HepG2 (cell line): Measurements from ENCODE around the gene MKNK1. TPM values are rescaled to one million over a fixed set of nuclear protein-coding genes. Genes with fewer than 3 reads are reported as not detected.

Experiments
- CCDC6 ChIP-seq: sonication (generic); formaldehyde crosslinking; IDR thresholded peaks from 2 replicates; pipeline ENCODE4 v1.8.1; 2022; ENCODE audit warnings: mild to moderate bottlenecking, missing genetic modification reagents, moderate library complexity
- FOXP1 ChIP-seq, 2 experiments: fragments of 450-650 bp in 1 of 2; IDR thresholded peaks; 2 replicates each; pipeline ENCODE4 v1.6.1; 2017 to 2018; ENCODE audit warnings: antibody characterized with exemption in 1 of 2
- HDAC2 ChIP-seq: sonication (generic); formaldehyde crosslinking; IDR thresholded peaks from 2 replicates; pipeline ENCODE4 v1.4.0; 2020; ENCODE audit warnings: missing genetic modification reagents
- HMGXB3 ChIP-seq: sonication (generic); formaldehyde crosslinking; IDR thresholded peaks from 2 replicates; pipeline ENCODE4 v1.4.0; 2020; ENCODE audit warnings: missing genetic modification reagents, borderline replicate concordance
- JUN ChIP-seq: sonication (generic); formaldehyde crosslinking; IDR thresholded peaks from 2 replicates; pipeline ENCODE4 v1.4.0; 2020; ENCODE audit warnings: mild to moderate bottlenecking, missing genetic modification reagents
- KAT8 ChIP-seq: IDR thresholded peaks from 2 replicates; pipeline ENCODE4 v1.6.1; 2016; ENCODE audit warnings: missing genetic modification reagents, missing compliant biosample characterization
- KDM4B ChIP-seq: sonication (generic); formaldehyde crosslinking; IDR thresholded peaks from 2 replicates; pipeline ENCODE4 v1.4.0; 2020; ENCODE audit warnings: missing genetic modification reagents
- MLX ChIP-seq: IDR thresholded peaks from 2 replicates; pipeline ENCODE4 v1.6.1; 2016
- NKX3-1 ChIP-seq: sonication (generic); formaldehyde crosslinking; IDR thresholded peaks from 2 replicates; pipeline ENCODE4 v1.5.0; 2020; ENCODE audit warnings: missing genetic modification reagents
- PRDM4 ChIP-seq: sonication (generic); formaldehyde crosslinking; IDR thresholded peaks from 2 replicates; pipeline ENCODE4 v1.9.0; 2021; ENCODE audit warnings: missing genetic modification reagents, borderline replicate concordance
- TEAD3 ChIP-seq: optimal IDR thresholded peaks from 2 replicates; pipeline ENCODE3; 2016; ENCODE audit warnings: borderline replicate concordance
- ZNF101 ChIP-seq: sonication (generic); formaldehyde crosslinking; IDR thresholded peaks from 2 replicates; pipeline ENCODE4 v1.4.0; 2020; ENCODE audit warnings: mild to moderate bottlenecking, low read depth, missing genetic modification reagents, borderline replicate concordance
- ZNF256 ChIP-seq: sonication (generic); formaldehyde crosslinking; conservative IDR thresholded peaks from 2 replicates; pipeline ENCODE4 v1.4.0; 2020; ENCODE audit warnings: missing genetic modification reagents
- ZNF44 ChIP-seq: sonication (generic); formaldehyde crosslinking; IDR thresholded peaks from 2 replicates; pipeline ENCODE4 v1.5.1; 2020; ENCODE audit warnings: mild to moderate bottlenecking, missing genetic modification reagents
- ZNF557 ChIP-seq: sonication (generic); formaldehyde crosslinking; IDR thresholded peaks from 2 replicates; pipeline ENCODE4 v1.4.0; 2020; ENCODE audit warnings: missing genetic modification reagents
- ZNF644 ChIP-seq: IDR thresholded peaks from 2 replicates; pipeline ENCODE4 v1.6.1; 2016; ENCODE audit warnings: low read depth
- ZNF740 ChIP-seq: sonication (generic); formaldehyde crosslinking; IDR thresholded peaks from 2 replicates; pipeline ENCODE4 v1.4.0; 2020; ENCODE audit warnings: missing genetic modification reagents
- polyA plus RNA-seq, 8 experiments: library from polyadenylated mRNA; depleted of rRNA in 3 of 8; stranded (reverse) in 7 of 8; unstranded in 1 of 8; fragments of >200 nt; fragmentation: Illumina TruSeq in 4 of 8; extraction: Trizol in 4 of 8; gene quantifications; 2 replicates each; pipeline versions ENCODE4 v1.2.1 to v1.2.3, GENCODE V29; 2011 to 2016; ENCODE audit warnings: low read depth in 4 of 8, missing spikeins in 1 of 8, mixed read lengths in 1 of 8; ENCODE audit not compliant: insufficient read depth in 1 of 8
- total RNA-seq, 5 experiments: library from RNA; depleted of rRNA; stranded (reverse); fragments of >200 nt; fragmentation: Illumina TruSeq; extraction: Trizol; gene quantifications; 2 replicates each; pipeline ENCODE4 v1.2.3, GENCODE V29; 2016; ENCODE audit warnings: low read depth in 1 of 5
- TF ChIP-seq, protein P1 (sequence below): IDR thresholded peaks from 2 replicates; pipeline ENCODE4 v1.4.0; 2020; ENCODE audit warnings: mild to moderate bottlenecking, missing genetic modification reagents

MKNK1 gene
- total and polyA plus RNA-seq, 2 of the 13 experiments (the other 11 are each of a cell fraction or from before 2014, with no cell fraction given): 18.5 to 24.1 TPM

GRCh38 chr1:46616277-46617107 lies 12.4 kb upstream of the MKNK1 start, which contains the start of gene MOB3C (continued):
- TF ChIP-seq, protein P1, sequence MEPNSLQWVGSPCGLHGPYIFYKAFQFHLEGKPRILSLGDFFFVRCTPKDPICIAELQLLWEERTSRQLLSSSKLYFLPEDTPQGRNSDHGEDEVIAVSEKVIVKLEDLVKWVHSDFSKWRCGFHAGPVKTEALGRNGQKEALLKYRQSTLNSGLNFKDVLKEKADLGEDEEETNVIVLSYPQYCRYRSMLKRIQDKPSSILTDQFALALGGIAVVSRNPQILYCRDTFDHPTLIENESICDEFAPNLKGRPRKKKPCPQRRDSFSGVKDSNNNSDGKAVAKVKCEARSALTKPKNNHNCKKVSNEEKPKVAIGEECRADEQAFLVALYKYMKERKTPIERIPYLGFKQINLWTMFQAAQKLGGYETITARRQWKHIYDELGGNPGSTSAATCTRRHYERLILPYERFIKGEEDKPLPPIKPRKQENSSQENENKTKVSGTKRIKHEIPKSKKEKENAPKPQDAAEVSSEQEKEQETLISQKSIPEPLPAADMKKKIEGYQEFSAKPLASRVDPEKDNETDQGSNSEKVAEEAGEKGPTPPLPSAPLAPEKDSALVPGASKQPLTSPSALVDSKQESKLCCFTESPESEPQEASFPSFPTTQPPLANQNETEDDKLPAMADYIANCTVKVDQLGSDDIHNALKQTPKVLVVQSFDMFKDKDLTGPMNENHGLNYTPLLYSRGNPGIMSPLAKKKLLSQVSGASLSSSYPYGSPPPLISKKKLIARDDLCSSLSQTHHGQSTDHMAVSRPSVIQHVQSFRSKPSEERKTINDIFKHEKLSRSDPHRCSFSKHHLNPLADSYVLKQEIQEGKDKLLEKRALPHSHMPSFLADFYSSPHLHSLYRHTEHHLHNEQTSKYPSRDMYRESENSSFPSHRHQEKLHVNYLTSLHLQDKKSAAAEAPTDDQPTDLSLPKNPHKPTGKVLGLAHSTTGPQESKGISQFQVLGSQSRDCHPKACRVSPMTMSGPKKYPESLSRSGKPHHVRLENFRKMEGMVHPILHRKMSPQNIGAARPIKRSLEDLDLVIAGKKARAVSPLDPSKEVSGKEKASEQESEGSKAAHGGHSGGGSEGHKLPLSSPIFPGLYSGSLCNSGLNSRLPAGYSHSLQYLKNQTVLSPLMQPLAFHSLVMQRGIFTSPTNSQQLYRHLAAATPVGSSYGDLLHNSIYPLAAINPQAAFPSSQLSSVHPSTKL (CRISPR knock-in tag): no peak
- no peak for TF ChIP-seq FOXP1 (IDR thresholded peaks at IDR 0.05)
- TF ChIP-seq FOXP1 (CRISPR knock-in tag; IDR thresholded peaks at IDR 0.05): no peak
- TF ChIP-seq NKX3-1 (CRISPR knock-in tag): no peak
- TF ChIP-seq ZNF101 (CRISPR knock-in tag): no peak
- no peak for TF ChIP-seq HDAC2
- no peak for TF ChIP-seq CCDC6 (CRISPR knock-in tag)
- TF ChIP-seq MLX (CRISPR knock-in tag): no peak
- TF ChIP-seq KAT8: no peak
- 0 out of 2 replicates have a peak, but pooled peaks have one; percentile 10 for TF ChIP-seq ZNF740 (CRISPR knock-in tag)
- TF ChIP-seq HMGXB3: no peak
- TF ChIP-seq KDM4B (CRISPR knock-in tag): no peak
- no peak; the same call in 1 of the 2 replicates for TF ChIP-seq ZNF644
- no peak for TF ChIP-seq PRDM4 (CRISPR knock-in tag)
- TF ChIP-seq ZNF44 (CRISPR knock-in tag): no peak
- TF ChIP-seq TEAD3: no peak
- no peak for TF ChIP-seq ZNF256 (CRISPR knock-in tag)
- no peak for TF ChIP-seq JUN (CRISPR knock-in tag)
- TF ChIP-seq ZNF557: no peak
